ENCODE measurements around the gene NPAS3. TPM values are rescaled to one million over a fixed set of nuclear protein-coding genes. Genes with fewer than 3 reads are reported as not detected.

Gene NPAS3
- total RNA-seq, 1 experiment from 2014 or later: not detected

DNA sequence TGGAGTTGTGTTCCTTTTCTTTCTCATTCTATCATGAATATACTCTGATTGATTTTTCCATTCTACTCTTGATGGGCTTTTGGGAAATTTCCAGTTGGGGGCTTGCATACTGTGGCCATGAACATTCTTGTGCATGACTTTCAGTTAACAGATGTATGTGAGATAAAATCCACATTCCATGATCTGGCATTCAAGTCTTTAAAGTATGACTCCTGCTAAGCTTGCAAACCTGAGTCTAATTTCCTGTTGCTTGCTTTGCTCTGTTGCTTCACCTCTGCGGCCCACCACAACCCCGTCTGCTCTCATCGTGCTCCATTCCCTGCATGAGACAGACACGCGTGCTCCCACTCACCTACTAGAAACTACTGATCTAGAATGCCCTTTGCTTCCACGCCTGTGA, 24.3 kb upstream of the NPAS3 start:
- Histone ChIP-seq H3K4me3 (no peak overlapping the region), H3F3A (ENCODE audit: insufficient read depth, low read depth) (no peaks in the 10 kb centered on the region), H2AFZ (no peak overlapping the region), H3K4me1 (replicated peaks; ENCODE audit: insufficient read depth) (no peaks in the 10 kb centered on the region), H4K20me1 (ENCODE audit: insufficient read depth) (no peaks in the 10 kb centered on the region), H3K36me3 (ENCODE audit: low read depth) (no peaks in the 10 kb centered on the region), H3K4me2 (no peak overlapping the region), H3K27ac (no peak overlapping the region), H3K9me3 (ENCODE audit: insufficient read depth, low read depth) (no peaks in the 10 kb centered on the region), H3K9me2 (ENCODE audit: insufficient read depth) (no peaks in the 10 kb centered on the region), H3K79me2 (ENCODE audit: low read depth) (no peaks in the 10 kb centered on the region), H3K27me3 (ENCODE audit: insufficient read depth, low read depth) (no peaks in the 10 kb centered on the region)
- ChIA-PET CTCF (no interaction called here), POLR2A (ENCODE audit: unreplicated experiment) (interaction anchor here (0.7 kb wide), 1 partner anchor 362 kb away, joined by 3 read pairs; no protein-coding TSS in a partner anchor)
- intact Hi-C loops (cut with micrococcal nuclease; ENCODE audit: unreplicated experiment): no loop called here
- TF ChIP-seq, protein P1, sequence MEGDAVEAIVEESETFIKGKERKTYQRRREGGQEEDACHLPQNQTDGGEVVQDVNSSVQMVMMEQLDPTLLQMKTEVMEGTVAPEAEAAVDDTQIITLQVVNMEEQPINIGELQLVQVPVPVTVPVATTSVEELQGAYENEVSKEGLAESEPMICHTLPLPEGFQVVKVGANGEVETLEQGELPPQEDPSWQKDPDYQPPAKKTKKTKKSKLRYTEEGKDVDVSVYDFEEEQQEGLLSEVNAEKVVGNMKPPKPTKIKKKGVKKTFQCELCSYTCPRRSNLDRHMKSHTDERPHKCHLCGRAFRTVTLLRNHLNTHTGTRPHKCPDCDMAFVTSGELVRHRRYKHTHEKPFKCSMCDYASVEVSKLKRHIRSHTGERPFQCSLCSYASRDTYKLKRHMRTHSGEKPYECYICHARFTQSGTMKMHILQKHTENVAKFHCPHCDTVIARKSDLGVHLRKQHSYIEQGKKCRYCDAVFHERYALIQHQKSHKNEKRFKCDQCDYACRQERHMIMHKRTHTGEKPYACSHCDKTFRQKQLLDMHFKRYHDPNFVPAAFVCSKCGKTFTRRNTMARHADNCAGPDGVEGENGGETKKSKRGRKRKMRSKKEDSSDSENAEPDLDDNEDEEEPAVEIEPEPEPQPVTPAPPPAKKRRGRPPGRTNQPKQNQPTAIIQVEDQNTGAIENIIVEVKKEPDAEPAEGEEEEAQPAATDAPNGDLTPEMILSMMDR (conservative IDR thresholded peaks at IDR 0.05): no peak
- no peak for TF ChIP-seq EZH2 (IDR thresholded peaks at IDR 0.05; ENCODE audit: low read depth)
- BruUV-seq (replicated peaks): no TSS peak
- DNase-seq: no peak

GRCh38 chr14:32920696-32921276, 17.9 kb upstream of the NPAS3 start:
- Histone ChIP-seq H3K4me1 (replicated peaks; ENCODE audit: insufficient read depth) (no peaks in the 10 kb centered on the region), H3F3A (ENCODE audit: insufficient read depth, low read depth) (no peaks in the 10 kb centered on the region), H4K20me1 (ENCODE audit: insufficient read depth) (no peaks in the 10 kb centered on the region), H3K4me3 (no peak overlapping the region), H3K36me3 (ENCODE audit: low read depth) (no peaks in the 10 kb centered on the region), H3K9me3 (ENCODE audit: insufficient read depth, low read depth) (no peaks in the 10 kb centered on the region), H2AFZ (no peak overlapping the region), H3K4me2 (no peak overlapping the region), H3K79me2 (ENCODE audit: low read depth) (no peaks in the 10 kb centered on the region), H3K27me3 (ENCODE audit: insufficient read depth, low read depth) (no peaks in the 10 kb centered on the region), H3K9me2 (ENCODE audit: insufficient read depth) (no peaks in the 10 kb centered on the region), H3K27ac (no peak overlapping the region)
- ChIA-PET CTCF (no interaction called here), POLR2A (ENCODE audit: unreplicated experiment) (interaction anchor here (0.7 kb wide), 1 partner anchor 27 kb away, joined by 5 read pairs; no protein-coding TSS in a partner anchor)
- intact Hi-C loops (cut with micrococcal nuclease; ENCODE audit: unreplicated experiment): no loop called here
- no TSS peak for BruUV-seq (replicated peaks)
- no peak for DNase-seq
- TF ChIP-seq EZH2 (IDR thresholded peaks at IDR 0.05; ENCODE audit: low read depth): no peak
- TF ChIP-seq, protein P1 (conservative IDR thresholded peaks at IDR 0.05): no peak

GRCh38 chr14:32925439-32925838, 13.2 kb upstream of the NPAS3 start:
- Histone ChIP-seq H3K4me2 (no peak overlapping the region), H4K20me1 (ENCODE audit: insufficient read depth) (no peaks in the 10 kb centered on the region), H3K27me3 (ENCODE audit: insufficient read depth, low read depth) (no peaks in the 10 kb centered on the region), H3K4me3 (no peak overlapping the region), H2AFZ (no peak overlapping the region), H3F3A (ENCODE audit: insufficient read depth, low read depth) (no peaks in the 10 kb centered on the region), H3K79me2 (ENCODE audit: low read depth) (no peaks in the 10 kb centered on the region), H3K27ac (no peak overlapping the region), H3K9me2 (ENCODE audit: insufficient read depth) (no peaks in the 10 kb centered on the region), H3K4me1 (replicated peaks; ENCODE audit: insufficient read depth) (no peaks in the 10 kb centered on the region), H3K36me3 (ENCODE audit: low read depth) (no peaks in the 10 kb centered on the region), H3K9me3 (ENCODE audit: insufficient read depth, low read depth) (no peaks in the 10 kb centered on the region)
- POLR2A ChIA-PET (ENCODE audit: unreplicated experiment): no interaction called here
- intact Hi-C loops (cut with micrococcal nuclease; ENCODE audit: unreplicated experiment): no loop called here
- DNase-seq: no peak
- BruUV-seq (replicated peaks): no TSS peak
- no peak for TF ChIP-seq EZH2 (IDR thresholded peaks at IDR 0.05; ENCODE audit: low read depth)
- TF ChIP-seq, protein P1 (conservative IDR thresholded peaks at IDR 0.05): no peak
- CTCF ChIA-PET: no interaction called here
